C4-2B (cell line): ENCODE results near the gene SLC1A4.
"Not testable (repeated sequence)": the region's sequence is repeated elsewhere in the genome, so short reads cannot be mapped to it uniquely, and the experiment has no call there.

ENCODE experiments used
- H3K27ac ChIP-seq: fragments of 450-650 bp; 2 replicates; pipeline ENCODE4 v1.5.1; 2017
- ZFX ChIP-seq: fragments of 450-650 bp; IDR thresholded peaks from 2 replicates; pipeline ENCODE4 v1.6.1; 2017
- TF ChIP-seq, protein P1 (sequence below): fragments of 450-650 bp; conservative IDR thresholded peaks from 2 replicates; pipeline ENCODE4 v1.5.1; 2017; ENCODE audit warnings: mild to moderate bottlenecking

The SLC1A4 gene

DNA sequence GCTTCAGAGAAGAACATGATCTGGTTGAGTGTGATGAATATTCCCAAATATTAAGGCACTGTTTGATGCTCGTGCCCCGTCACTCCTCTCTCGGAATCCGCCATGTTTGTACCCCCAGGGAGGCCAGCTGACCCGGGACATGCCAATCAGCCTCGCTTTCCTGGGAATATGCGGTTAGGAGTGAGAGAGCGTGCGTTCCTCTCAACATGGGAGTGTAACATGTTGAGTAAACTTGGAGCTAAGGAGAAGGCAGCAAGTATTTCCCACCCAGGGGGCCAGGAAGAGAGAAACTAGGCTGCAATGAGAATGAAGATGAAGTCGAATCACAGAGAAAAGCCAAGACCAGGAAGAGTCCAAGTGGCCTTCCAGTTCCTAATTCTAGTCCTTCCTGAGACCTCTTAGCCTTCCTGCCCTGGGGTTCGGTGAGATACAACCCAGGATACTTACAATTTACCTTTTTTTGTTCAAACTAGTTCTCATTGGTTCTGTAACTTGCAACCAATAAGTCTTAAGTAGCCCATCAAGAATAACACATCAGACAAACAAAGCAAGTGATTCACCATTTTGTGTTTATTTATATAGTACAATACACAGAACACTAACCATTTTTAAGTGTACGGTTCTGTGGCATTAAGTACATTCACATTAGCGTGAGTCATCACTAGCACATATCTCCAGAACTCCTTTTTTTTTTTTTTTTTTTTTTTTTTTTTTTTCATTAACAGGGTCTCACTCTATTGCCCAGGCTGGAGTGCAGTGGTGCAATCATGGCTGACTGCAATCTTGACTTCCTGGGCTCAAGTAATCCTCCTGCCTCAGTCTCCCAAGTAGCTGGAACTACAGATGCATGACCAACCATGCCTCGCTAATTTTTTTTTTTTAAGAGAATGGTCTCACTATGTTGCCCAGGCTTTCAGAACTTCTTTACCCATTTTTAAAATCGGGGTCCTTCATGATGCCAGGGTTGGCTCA lies 36.4 kb upstream of the SLC1A4 start:
- no peak overlapping the region for H3K27ac ChIP-seq
- TF ChIP-seq, protein P1, sequence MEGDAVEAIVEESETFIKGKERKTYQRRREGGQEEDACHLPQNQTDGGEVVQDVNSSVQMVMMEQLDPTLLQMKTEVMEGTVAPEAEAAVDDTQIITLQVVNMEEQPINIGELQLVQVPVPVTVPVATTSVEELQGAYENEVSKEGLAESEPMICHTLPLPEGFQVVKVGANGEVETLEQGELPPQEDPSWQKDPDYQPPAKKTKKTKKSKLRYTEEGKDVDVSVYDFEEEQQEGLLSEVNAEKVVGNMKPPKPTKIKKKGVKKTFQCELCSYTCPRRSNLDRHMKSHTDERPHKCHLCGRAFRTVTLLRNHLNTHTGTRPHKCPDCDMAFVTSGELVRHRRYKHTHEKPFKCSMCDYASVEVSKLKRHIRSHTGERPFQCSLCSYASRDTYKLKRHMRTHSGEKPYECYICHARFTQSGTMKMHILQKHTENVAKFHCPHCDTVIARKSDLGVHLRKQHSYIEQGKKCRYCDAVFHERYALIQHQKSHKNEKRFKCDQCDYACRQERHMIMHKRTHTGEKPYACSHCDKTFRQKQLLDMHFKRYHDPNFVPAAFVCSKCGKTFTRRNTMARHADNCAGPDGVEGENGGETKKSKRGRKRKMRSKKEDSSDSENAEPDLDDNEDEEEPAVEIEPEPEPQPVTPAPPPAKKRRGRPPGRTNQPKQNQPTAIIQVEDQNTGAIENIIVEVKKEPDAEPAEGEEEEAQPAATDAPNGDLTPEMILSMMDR = no peak

DNA sequence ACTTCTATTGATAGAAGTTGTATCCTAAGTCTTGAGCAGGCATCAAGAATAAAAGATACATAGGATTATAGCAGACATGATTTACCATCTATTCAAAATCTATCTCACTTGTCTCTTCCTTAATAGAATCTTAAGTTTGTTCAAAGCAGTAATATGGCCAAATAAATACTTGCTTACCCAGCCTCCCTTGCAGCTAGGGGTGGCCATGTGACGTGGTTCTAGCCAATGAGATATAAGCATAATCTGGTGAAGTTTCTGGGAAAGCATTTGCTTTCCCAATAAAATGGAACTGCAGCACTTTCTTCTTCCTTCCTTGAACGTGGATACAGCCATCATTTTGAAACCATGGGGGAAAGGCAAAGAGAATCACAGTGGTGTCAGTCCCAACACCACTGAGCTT lies 33.7 kb upstream of the SLC1A4 start:
- no peak for TF ChIP-seq ZFX
- TF ChIP-seq, protein P1 = no peak
- no peak overlapping the region for H3K27ac ChIP-seq

DNA sequence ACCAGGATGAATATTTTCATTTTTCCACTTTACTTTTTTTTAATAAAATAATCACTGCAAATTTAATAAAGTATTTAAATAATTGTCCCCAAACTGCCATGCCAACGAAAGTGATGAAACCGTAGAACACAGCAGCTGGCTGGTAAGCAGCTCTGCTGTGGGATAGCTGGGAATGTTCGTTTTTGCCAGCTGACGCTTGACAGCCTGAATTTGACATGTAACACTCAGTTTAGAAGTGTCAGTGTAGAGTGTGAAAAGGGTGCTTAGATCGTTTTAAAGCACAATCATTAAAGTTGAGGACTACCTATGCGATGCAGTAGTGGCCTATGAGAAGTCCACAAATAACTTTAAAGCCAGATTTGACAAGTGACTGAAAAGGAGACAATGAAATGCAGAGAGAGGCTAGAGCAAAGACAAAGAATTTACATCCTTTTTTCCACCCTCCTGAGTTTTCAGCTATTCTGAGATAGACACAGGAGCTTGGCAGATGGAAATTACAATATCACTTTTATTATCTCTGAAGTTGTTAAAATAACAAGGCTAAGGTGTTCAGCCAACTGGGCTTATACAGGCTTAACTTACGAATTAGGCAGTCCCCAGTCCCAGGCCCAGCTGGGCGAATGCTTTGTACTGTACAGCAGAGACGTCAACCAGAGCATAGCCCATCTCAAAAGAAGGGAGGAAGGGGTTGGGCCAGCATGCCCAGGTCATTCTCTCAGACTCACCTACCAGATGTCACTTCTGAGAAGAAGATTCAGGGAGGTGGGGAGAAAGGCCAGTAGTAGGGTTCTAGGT lies 31.9 kb upstream of the SLC1A4 start:
- no peak for TF ChIP-seq ZFX
- TF ChIP-seq, protein P1 = no peak
- no peak overlapping the region for H3K27ac ChIP-seq

DNA sequence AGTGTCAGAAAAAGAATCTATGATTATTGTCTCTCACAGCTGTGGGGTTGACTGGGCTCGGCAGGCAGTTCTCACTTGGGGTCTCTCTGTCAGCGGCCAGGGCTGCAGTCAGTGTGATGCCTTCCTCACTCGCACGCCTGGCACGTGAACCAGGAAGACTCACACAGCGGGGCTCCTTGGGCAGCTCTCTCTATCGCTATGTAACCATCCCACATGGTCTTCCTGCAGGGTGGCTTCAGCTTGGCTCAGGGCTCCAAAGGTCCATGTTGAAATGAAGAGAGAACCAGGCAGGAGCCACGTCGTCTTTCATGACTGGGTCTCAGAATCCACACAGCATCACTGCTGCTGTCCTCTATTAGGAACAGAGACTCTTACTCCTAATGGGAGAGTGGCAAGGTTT lies 30.6 kb upstream of the SLC1A4 start:
- TF ChIP-seq, protein P1 = no peak
- TF ChIP-seq ZFX = no peak
- H3K27ac ChIP-seq = no peak overlapping the region

DNA sequence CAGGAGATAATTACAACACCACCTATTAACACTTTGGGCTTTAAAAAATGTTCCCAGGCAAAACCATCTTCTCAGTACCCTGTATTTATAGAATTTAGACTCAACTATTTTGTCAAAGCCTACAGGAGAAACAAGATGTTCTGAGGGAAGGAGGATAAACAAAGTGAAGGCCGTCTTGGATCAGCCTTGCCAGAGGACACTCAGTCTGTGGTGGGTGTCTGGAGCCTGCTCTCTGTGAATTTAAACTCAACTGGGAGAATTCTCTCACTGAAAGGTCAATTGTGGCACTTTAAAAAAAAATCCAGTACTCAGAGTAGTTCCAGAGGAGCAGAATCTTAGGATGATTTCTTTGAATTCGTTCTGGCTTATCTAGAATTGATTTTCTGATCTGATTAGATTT lies 28.4 kb upstream of the SLC1A4 start:
- TF ChIP-seq, protein P1 = no peak
- H3K27ac ChIP-seq = no peak overlapping the region

DNA sequence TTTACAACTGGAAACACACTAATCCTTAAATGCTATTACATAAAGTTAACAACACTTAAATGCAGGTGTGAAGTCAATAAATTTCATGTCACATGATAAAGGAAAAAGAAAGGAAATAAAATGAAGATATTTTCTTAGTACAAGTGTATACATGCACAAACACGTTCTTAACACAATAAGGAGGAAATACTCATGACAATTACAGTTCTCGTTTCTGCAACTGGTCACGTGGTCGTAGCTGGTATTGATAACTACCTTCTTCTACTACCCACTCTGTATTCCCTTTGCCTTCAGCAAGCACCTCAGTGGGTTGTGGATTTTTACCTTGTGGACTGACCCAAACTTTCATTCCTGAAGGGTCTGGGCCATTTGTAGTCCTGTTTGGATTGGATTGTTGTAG lies 26.1 kb upstream of the SLC1A4 start:
- not testable (repeated sequence) for H3K27ac ChIP-seq

DNA sequence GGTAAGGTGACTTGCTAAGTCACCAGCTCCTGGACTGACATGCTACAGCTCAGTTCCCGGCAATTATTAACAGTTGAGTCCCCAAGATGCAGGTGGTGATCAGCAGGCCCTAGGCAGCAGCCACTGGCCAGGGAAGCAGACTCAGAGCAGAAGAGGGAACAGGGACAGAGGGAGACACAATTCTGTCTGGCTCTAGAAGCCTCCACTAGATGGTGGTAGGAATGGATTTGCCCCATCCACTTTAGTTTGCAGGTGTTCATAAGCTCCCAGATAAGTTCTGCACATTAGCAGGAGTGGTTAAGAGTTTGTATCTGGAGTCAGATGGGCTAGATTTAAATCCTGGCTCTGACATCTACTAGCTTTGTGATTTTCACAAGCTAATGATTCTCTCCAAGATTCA lies 25.5 kb upstream of the SLC1A4 start:
- H3K27ac ChIP-seq = no peak overlapping the region
- TF ChIP-seq, protein P1 = no peak
- no peak for TF ChIP-seq ZFX
